GM23248 (cell line): ENCODE data around the gene AGPAT3. TPM values are rescaled to one million over a fixed set of nuclear protein-coding genes. Genes with fewer than 3 reads are reported as not detected.
A peak's percentile ranks its signal among the peaks of the same experiment; 100 is the strongest.

Experiments
- DNase-seq: peaks from one replicate; pipeline ENCODE4 v3.0.0-alpha.2; 2015
- H2AFZ ChIP-seq: fragments of 200-600 bp; sonication (generic); 2 replicates; pipeline ENCODE4 v1.6.1; 2016; ENCODE audit warnings: antibody characterized with exemption
- H3F3A ChIP-seq: fragments of 200-600 bp; sonication (generic); 2 replicates; pipeline ENCODE4 v1.6.1; 2016; ENCODE audit warnings: mild to moderate bottlenecking, antibody characterized with exemption, mixed run types; ENCODE audit not compliant: insufficient read depth
- H3K27ac ChIP-seq: fragments of 200-600 bp; sonication (generic); 2 replicates; pipeline ENCODE4 v1.5.1; 2016; ENCODE audit warnings: mild to moderate bottlenecking
- H3K27me3 ChIP-seq: fragments of 200-600 bp; sonication (generic); replicated peaks from 2 replicates; pipeline ENCODE4 v1.6.1; 2016; ENCODE audit warnings: mild to moderate bottlenecking; ENCODE audit not compliant: insufficient read depth
- H3K36me3 ChIP-seq: fragments of 200-600 bp; sonication (generic); 2 replicates; pipeline ENCODE4 v1.6.1; 2016; ENCODE audit warnings: low read depth, mild to moderate bottlenecking
- H3K4me1 ChIP-seq: fragments of 200-600 bp; sonication (generic); 2 replicates; pipeline ENCODE4 v1.6.1; 2016; ENCODE audit warnings: mild to moderate bottlenecking; ENCODE audit not compliant: insufficient read depth
- H3K4me2 ChIP-seq: fragments of 200-600 bp; sonication (generic); one replicate; pipeline ENCODE4 v1.6.1; 2016; ENCODE audit warnings: mild to moderate bottlenecking; ENCODE audit not compliant: unreplicated experiment
- H3K4me3 ChIP-seq: fragments of 200-600 bp; sonication (generic); 2 replicates; pipeline ENCODE4 v1.5.1; 2016; ENCODE audit warnings: mild to moderate bottlenecking
- H3K79me2 ChIP-seq: fragments of 200-600 bp; sonication (generic); 2 replicates; pipeline ENCODE4 v1.6.1; 2016; ENCODE audit warnings: mild to moderate bottlenecking; ENCODE audit not compliant: insufficient read depth
- H3K9ac ChIP-seq: fragments of 200-600 bp; sonication (generic); 2 replicates; pipeline ENCODE4 v1.6.1; 2016; ENCODE audit warnings: mild to moderate bottlenecking
- H3K9me2 ChIP-seq: fragments of 200-600 bp; sonication (generic); 2 replicates; pipeline ENCODE4 v1.6.1; 2016; ENCODE audit warnings: mixed run types, mild to moderate bottlenecking, moderate library complexity; ENCODE audit not compliant: insufficient read depth
- H3K9me3 ChIP-seq: fragments of 200-600 bp; sonication (generic); one replicate; pipeline ENCODE4 v1.6.1; 2017; ENCODE audit warnings: low read depth
- H4K20me1 ChIP-seq: fragments of 200-600 bp; sonication (generic); 2 replicates; pipeline ENCODE4 v1.6.0; 2016; ENCODE audit not compliant: insufficient read depth
- EZH2 ChIP-seq: fragments of 200-600 bp; sonication (generic); IDR thresholded peaks from 2 replicates; pipeline ENCODE4 v1.6.1; 2018; ENCODE audit warnings: antibody characterized with exemption, mild to moderate bottlenecking; ENCODE audit not compliant: insufficient read depth, poor library complexity, severe bottlenecking
- EZH2phosphoT487 ChIP-seq: fragments of 200-600 bp; sonication (generic); IDR thresholded peaks from 2 replicates; pipeline ENCODE4 v1.6.1; 2018; ENCODE audit warnings: antibody characterized with exemption, moderate library complexity, mild to moderate bottlenecking, low read depth; ENCODE audit not compliant: insufficient read depth
- WGBS, 2 experiments: methylation state at CpG; one replicate each; pipeline ENCODE4 v1.1.6; 2015 to 2017; ENCODE audit warnings: low lambda C conversion rate in 2 of 2, low coverage in 1 of 2; ENCODE audit errors: missing lambda C conversion rate in 2 of 2; 5-methylcytosine and 5-hydroxymethylcytosine counted together
- in situ Hi-C: fragments of 300-500 bp; cut with MboI; formaldehyde crosslinking; loops from 2 replicates; pipeline ENCODE4 v1.15.0; 2020
- polyA plus RNA-seq: library from polyadenylated mRNA; unstranded; fragments of >200 nt; fragmentation: Nextera tagmentation; extraction: Ambion mirVana; gene quantifications from 2 replicates; pipeline ENCODE4 v1.2.1, GENCODE V29; 2016
- total RNA-seq: library from RNA; depleted of rRNA; stranded (reverse); fragments of >200 nt; shearing (Covaris generic); gene quantifications from 2 replicates; pipeline ENCODE4 v1.2.3, GENCODE V29; 2014

AGPAT3 gene
- total and polyA plus RNA-seq, 2 experiments from 2014 or later, result 12.3 to 29.3 TPM

DNA sequence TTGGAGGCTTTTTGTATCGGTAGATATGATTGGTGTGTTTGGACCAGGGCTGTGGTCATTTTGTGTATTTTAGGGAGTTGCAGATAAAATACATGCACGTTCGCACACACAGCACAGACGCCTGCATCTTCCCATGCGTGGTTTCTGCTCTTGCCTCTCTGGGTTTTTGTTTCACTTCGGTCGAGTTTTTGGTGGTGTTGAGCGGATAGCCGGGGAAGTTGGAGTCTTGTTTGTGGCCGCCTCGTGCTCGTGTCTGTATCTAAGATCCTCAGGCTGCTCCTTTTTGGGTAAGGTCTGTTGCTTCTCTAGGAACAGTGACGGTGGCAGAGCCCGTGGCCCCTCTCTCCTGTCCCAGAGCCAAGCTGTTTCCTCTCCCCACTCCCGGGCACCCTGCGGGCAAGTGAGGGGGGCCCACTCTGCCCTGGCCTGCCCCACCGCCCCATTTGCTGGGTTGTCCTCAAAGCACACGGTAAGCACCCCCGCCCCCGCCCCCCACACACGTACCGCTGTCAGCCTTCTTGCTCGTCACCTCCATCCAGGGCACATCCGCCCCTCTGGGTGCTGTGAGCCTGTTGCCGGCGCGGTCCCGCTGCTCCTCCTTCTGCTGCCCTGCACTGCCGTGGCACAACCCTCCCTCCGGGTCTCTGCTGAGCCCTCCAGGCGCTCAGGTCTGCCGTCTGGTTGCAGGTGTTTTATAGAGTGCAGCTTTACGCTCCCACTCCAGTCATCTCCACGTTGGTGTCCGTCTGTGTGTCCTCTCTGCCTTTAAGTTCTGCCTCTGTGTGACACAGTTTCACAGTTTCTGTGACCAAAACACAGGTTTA lies 51.9 kb downstream of the AGPAT3 start:
- no peaks in the 10 kb centered on the region for H3K4me1 ChIP-seq
- H3K36me3 ChIP-seq, result no peaks in the 10 kb centered on the region
- in situ Hi-C loops, result no loop called here
- peak overlapping the region; percentile 68 for H3K9ac ChIP-seq
- peak overlapping the region; percentile 41 for H2AFZ ChIP-seq
- no peaks in the 10 kb centered on the region for H3K27me3 ChIP-seq
- H3K4me2 ChIP-seq, result peak overlapping the region; percentile 79
- H3F3A ChIP-seq, result no peaks in the 10 kb centered on the region
- peaks cover 76% of the 10 kb centered on the region for H3K79me2 ChIP-seq
- H3K9me2 ChIP-seq, result no peaks in the 10 kb centered on the region
- DNase-seq, result peak; percentile 54
- 52 to 64% methylated on average over 19 to 35 of the region's 35 CpGs for WGBS, 2 experiments
- peak overlapping the region; percentile 69 for H3K4me3 ChIP-seq
- H3K9me3 ChIP-seq, result no peaks in the 10 kb centered on the region
- TF ChIP-seq EZH2phosphoT487 (no peak), EZH2 (no peak)
- no peaks in the 10 kb centered on the region; the same call in 1 of the 2 replicates for H4K20me1 ChIP-seq
- peak overlapping the region; percentile 32 for H3K27ac ChIP-seq

DNA sequence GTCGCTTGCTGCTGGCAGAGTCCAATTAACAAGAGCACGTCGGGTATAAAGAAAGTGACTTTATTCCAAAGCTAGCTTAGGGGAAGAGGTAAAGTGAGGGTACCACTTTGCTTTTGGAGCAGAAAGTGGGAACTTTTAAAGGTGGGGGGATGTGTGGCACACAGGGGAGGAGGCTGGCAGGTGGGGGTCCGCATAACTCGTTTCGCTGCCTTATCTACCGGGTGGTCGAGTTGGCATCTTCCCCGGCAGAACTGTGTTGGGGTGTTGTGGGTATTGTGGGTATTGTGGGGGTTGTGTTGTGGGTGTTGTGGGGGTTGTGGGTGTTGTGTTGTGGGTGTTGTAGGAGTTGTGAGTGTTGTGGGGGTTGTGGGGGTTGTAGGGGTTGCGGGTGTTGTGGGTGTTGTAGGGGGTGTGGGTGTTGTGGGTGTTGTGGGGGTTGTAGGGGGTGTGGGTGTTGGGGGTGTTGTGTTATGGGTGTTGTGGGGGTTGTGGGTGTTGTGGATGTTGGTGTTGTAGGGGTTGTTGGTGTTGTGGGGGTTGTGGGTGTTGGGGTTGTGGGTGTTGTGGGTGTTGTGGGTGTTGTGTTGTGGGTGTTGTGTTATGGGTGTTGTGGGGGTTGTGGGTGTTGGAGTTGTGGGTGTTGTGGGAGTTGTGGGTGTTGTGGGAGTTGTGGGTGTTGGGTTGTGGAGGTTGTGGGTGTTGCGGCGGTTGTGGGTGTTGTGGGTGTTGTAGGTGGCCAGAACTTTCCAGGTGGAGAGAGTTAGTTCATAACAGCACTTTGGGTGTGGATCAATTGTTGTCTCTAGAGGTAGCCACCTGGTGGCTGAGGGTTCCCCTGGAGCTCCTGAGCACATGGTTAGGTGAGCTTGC lies 52.7 kb downstream of the AGPAT3 start:
- peaks cover 80% of the 10 kb centered on the region for H3K79me2 ChIP-seq
- in situ Hi-C loops, result no loop called here
- DNase-seq, result no peak
- peak overlapping the region; percentile 69 for H3K4me3 ChIP-seq
- no peaks in the 10 kb centered on the region for H3F3A ChIP-seq
- H3K4me1 ChIP-seq, result no peaks in the 10 kb centered on the region
- H3K27ac ChIP-seq, result no peak overlapping the region
- no peaks in the 10 kb centered on the region; the same call in 1 of the 2 replicates for H4K20me1 ChIP-seq
- H3K4me2 ChIP-seq, result peak overlapping the region; percentile 79
- no peaks in the 10 kb centered on the region for H3K27me3 ChIP-seq
- H3K9me2 ChIP-seq, result no peaks in the 10 kb centered on the region
- 79 to 84% methylated on average over 11 to 12 of the region's 12 CpGs for WGBS, 2 experiments
- H3K9me3 ChIP-seq, result no peaks in the 10 kb centered on the region
- no peaks in the 10 kb centered on the region for H3K36me3 ChIP-seq
- H3K9ac ChIP-seq, result no peak overlapping the region
- TF ChIP-seq EZH2phosphoT487 (no peak), EZH2 (no peak)
- H2AFZ ChIP-seq, result peak overlapping the region; percentile 41; the same call in 1 of the 2 replicates

GRCh38 chr21:43918385-43918947 lies 53.4 kb downstream of the AGPAT3 start:
- DNase-seq, result no peak
- no peaks in the 10 kb centered on the region for H3K9me3 ChIP-seq
- no peaks in the 10 kb centered on the region for H3K4me1 ChIP-seq
- no peaks in the 10 kb centered on the region for H3K27me3 ChIP-seq
- no peaks in the 10 kb centered on the region for H3K9me2 ChIP-seq
- no peak overlapping the region for H3K4me2 ChIP-seq
- WGBS, 2 experiments, result 88 to 91% methylated on average over 9 of the region's 9 CpGs
- H2AFZ ChIP-seq, result no peak overlapping the region
- no peaks in the 10 kb centered on the region for H3K36me3 ChIP-seq
- no peaks in the 10 kb centered on the region for H3F3A ChIP-seq
- H4K20me1 ChIP-seq, result no peaks in the 10 kb centered on the region; the same call in 1 of the 2 replicates
- in situ Hi-C loops, result no loop called here
- no peak for TF ChIP-seq EZH2phosphoT487
- no peak for TF ChIP-seq EZH2
- H3K9ac ChIP-seq, result no peak overlapping the region
- H3K27ac ChIP-seq, result no peak overlapping the region
- no peak overlapping the region for H3K4me3 ChIP-seq
- peaks cover 77% of the 10 kb centered on the region for H3K79me2 ChIP-seq

- no peaks in the 10 kb centered on the region for H3F3A ChIP-seq
- H3K9ac ChIP-seq, result no peak overlapping the region
- H3K27ac ChIP-seq, result no peak overlapping the region
- no peak for DNase-seq
- no peaks in the 10 kb centered on the region for H3K36me3 ChIP-seq
- H2AFZ ChIP-seq, result no peak overlapping the region
- H3K4me2 ChIP-seq, result no peak overlapping the region
- 87 to 89% methylated on average over 7 of the region's 7 CpGs for WGBS, 2 experiments
- H3K9me2 ChIP-seq, result no peaks in the 10 kb centered on the region
- H4K20me1 ChIP-seq, result no peaks in the 10 kb centered on the region; the same call in 1 of the 2 replicates
- H3K4me3 ChIP-seq, result no peak overlapping the region
- TF ChIP-seq EZH2phosphoT487 (no peak), EZH2 (no peak)
- H3K4me1 ChIP-seq, result no peaks in the 10 kb centered on the region
- in situ Hi-C loops, result no loop called here
- H3K9me3 ChIP-seq, result no peaks in the 10 kb centered on the region
- peaks cover 74% of the 10 kb centered on the region for H3K79me2 ChIP-seq
- H3K27me3 ChIP-seq, result no peaks in the 10 kb centered on the region
Observed at GRCh38 chr21:43919283-43919682, 54.3 kb downstream of the AGPAT3 start.
